Keratinocyte (primary cell): ENCODE results near the gene ATG9A.

Source experiments
- CTCF ChIP-seq, 3 experiments: IDR thresholded peaks in 1 of 3; conservative IDR thresholded peaks in 1 of 3; optimal IDR thresholded peaks in 1 of 3; 2 replicates in 2 of 3; 3 replicates in 1 of 3; pipeline versions ENCODE3 to v1.5.1; 2011; ENCODE audit warnings: low read length in 3 of 3, mild to moderate bottlenecking in 3 of 3, moderate library complexity in 2 of 3, control low read depth in 1 of 3, inconsistent platforms in 1 of 3; ENCODE audit not compliant: insufficient read depth in 2 of 3; ENCODE audit errors: extremely low read depth in 1 of 3
- EZH2 ChIP-seq: IDR thresholded peaks from one replicate; pipeline ENCODE4 v1.6.1; 2012; ENCODE audit warnings: inconsistent platforms, mild to moderate bottlenecking, low read length, moderate library complexity

GRCh38 chr2:219197388-219197787 is 32.0 kb downstream of the ATG9A start:
- TF ChIP-seq EZH2 (no peak), CTCF (optimal IDR thresholded peaks at IDR 0.05 in 1 of 3, IDR thresholded peaks at IDR 0.05 in 1 of 3, conservative IDR thresholded peaks at IDR 0.05 in 1 of 3; ENCODE audit: extremely low read depth in 1 of 3, insufficient read depth in 2 of 3, low read length in 3 of 3) (no peak)
